Measurements from ENCODE around the gene LRRC3.

LRRC3 gene

GRCh38 chr21:44423312-44423821 lies 31.9 kb upstream of the LRRC3 start:
- TF ChIP-seq, protein P1, sequence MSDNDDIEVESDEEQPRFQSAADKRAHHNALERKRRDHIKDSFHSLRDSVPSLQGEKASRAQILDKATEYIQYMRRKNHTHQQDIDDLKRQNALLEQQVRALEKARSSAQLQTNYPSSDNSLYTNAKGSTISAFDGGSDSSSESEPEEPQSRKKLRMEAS (IDR thresholded peaks at IDR 0.05; ENCODE audit: low read depth, low read length), result no peak
- no peak for TF ChIP-seq MYC (IDR thresholded peaks at IDR 0.05; ENCODE audit: low read depth, low read length)
- no peak for TF ChIP-seq POLR2A (IDR thresholded peaks at IDR 0.05; ENCODE audit: extremely low read depth, insufficient read length)
- TF ChIP-seq, protein P2, sequence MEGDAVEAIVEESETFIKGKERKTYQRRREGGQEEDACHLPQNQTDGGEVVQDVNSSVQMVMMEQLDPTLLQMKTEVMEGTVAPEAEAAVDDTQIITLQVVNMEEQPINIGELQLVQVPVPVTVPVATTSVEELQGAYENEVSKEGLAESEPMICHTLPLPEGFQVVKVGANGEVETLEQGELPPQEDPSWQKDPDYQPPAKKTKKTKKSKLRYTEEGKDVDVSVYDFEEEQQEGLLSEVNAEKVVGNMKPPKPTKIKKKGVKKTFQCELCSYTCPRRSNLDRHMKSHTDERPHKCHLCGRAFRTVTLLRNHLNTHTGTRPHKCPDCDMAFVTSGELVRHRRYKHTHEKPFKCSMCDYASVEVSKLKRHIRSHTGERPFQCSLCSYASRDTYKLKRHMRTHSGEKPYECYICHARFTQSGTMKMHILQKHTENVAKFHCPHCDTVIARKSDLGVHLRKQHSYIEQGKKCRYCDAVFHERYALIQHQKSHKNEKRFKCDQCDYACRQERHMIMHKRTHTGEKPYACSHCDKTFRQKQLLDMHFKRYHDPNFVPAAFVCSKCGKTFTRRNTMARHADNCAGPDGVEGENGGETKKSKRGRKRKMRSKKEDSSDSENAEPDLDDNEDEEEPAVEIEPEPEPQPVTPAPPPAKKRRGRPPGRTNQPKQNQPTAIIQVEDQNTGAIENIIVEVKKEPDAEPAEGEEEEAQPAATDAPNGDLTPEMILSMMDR (IDR thresholded peaks at IDR 0.05; ENCODE audit: low read depth, low read length), result no peak
- H3K4me3 ChIP-seq (ENCODE audit: low read depth, low read length), result no peak overlapping the region

GRCh38 chr21:44423941-44424607 lies 31.2 kb upstream of the LRRC3 start:
- no peak for DNase-seq (ENCODE audit: low read depth)
- no peak overlapping the region for H3K4me3 ChIP-seq (ENCODE audit: low read depth, low read length)
- TF ChIP-seq, protein P1 (IDR thresholded peaks at IDR 0.05; ENCODE audit: low read depth, low read length), result no peak
- no peak for TF ChIP-seq POLR2A (IDR thresholded peaks at IDR 0.05; ENCODE audit: extremely low read depth, insufficient read length)
- TF ChIP-seq, protein P2 (IDR thresholded peaks at IDR 0.05; ENCODE audit: low read depth, low read length), result no peak
- TF ChIP-seq MYC (IDR thresholded peaks at IDR 0.05; ENCODE audit: low read depth, low read length), result no peak

More at GRCh38 chr21:44423312-44423821, 31.9 kb upstream of the LRRC3 start:
- DNase-seq (ENCODE audit: low read depth), result no peak

DNA sequence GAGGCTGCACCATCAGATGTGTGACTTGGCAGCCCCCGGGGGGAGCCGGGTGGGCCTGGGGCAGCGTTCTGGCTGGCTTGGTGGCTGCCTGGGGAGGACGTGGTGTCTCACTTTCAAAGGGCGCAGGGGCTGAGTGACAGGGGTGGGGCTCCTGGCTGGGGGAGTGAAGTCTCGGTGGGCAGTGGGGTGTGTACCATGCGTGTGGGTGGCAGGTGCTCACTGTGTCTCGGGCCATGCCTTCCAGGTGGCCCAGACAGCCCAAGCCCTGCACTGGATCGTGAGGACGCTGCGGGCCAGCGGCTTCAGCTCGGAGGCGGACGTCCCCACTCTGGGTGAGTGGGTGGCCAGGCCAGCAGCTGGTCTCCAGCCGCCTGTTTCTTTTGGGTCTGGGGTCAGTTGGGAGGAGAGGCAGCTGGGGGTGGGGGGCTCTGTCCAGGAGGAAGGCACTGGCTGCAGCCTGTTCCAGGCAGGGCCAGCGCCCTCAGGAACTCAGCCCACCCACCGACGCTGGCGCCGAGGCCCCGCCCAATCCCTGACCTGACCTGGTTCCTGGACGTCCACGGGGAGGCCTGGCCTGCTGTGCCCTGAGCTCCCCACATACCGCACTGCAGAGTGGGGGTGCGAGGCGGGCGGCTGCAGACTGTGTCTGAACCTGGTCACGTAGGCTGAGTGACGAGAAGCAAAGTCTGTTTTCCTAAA lies 30.6 kb upstream of the LRRC3 start:
- no peak overlapping the region for H3K4me3 ChIP-seq (ENCODE audit: low read depth, low read length)
- no peak for DNase-seq (ENCODE audit: low read depth)
- no peak for TF ChIP-seq POLR2A (IDR thresholded peaks at IDR 0.05; ENCODE audit: extremely low read depth, insufficient read length)
- TF ChIP-seq MYC (IDR thresholded peaks at IDR 0.05; ENCODE audit: low read depth, low read length), result no peak
- TF ChIP-seq, protein P1 (IDR thresholded peaks at IDR 0.05; ENCODE audit: low read depth, low read length), result no peak
- TF ChIP-seq, protein P2 (IDR thresholded peaks at IDR 0.05; ENCODE audit: low read depth, low read length), result no peak

GRCh38 chr21:44425307-44425894 lies 29.9 kb upstream of the LRRC3 start:
- DNase-seq (ENCODE audit: low read depth), result no peak
- no peak overlapping the region for H3K4me3 ChIP-seq (ENCODE audit: low read depth, low read length)
- TF ChIP-seq POLR2A (IDR thresholded peaks at IDR 0.05; ENCODE audit: extremely low read depth, insufficient read length) (no peak), MYC (IDR thresholded peaks at IDR 0.05; ENCODE audit: low read depth, low read length) (no peak)
- TF ChIP-seq, protein P2 (IDR thresholded peaks at IDR 0.05; ENCODE audit: low read depth, low read length), result no peak
- TF ChIP-seq, protein P1 (IDR thresholded peaks at IDR 0.05; ENCODE audit: low read depth, low read length), result no peak

DNA sequence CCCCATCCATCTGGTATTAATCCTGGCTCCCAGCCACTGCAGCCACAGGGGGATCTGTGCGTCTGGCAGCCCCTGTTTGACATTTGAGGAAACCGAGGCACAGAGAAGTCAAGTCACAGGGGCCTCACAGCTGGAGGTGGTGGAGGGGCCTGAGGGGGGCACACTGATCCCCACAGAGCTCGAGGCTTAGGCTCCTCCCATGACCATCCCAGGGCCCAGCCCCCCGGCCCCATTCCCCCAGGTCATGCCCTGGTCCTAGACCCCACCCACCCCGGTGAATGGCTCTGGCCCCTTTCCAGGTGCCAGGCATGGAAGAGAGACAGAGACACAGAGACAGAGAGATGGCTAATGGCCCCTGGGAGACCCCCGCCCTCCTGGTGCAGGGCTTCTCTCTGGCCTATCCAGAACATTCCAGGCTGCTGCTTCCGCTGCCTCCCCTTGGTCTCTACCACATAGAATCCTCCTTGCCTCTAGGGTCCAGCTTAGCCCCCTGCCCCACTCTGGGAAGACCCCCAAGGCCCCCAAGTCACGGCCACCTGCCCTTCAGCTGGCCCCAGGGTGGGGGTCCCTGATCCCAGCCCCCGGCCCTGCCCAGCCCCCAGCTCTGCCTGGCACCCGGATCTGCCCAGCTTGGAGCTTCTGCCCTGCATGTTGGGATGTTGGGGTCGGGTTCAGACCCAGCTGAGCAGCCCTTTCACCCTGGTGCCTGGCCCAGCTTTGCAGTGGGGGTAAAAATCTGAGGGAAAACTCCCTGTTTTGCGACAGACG lies 29.2 kb upstream of the LRRC3 start:
- TF ChIP-seq POLR2A (IDR thresholded peaks at IDR 0.05; ENCODE audit: extremely low read depth, insufficient read length), result no peak
- H3K4me3 ChIP-seq (ENCODE audit: low read depth, low read length), result no peak overlapping the region
- DNase-seq (ENCODE audit: low read depth), result no peak
